Measurements from ENCODE around the gene GRIN3A. TPM values are rescaled to one million over a fixed set of nuclear protein-coding genes. Genes with fewer than 3 reads are reported as not detected.
A peak's percentile ranks its signal among the peaks of the same experiment; 100 is the strongest.

The GRIN3A gene
- total RNA-seq, 4 donors from 2014 or later, result under 0.01 to 0.69 (median 0.41) TPM

DNA sequence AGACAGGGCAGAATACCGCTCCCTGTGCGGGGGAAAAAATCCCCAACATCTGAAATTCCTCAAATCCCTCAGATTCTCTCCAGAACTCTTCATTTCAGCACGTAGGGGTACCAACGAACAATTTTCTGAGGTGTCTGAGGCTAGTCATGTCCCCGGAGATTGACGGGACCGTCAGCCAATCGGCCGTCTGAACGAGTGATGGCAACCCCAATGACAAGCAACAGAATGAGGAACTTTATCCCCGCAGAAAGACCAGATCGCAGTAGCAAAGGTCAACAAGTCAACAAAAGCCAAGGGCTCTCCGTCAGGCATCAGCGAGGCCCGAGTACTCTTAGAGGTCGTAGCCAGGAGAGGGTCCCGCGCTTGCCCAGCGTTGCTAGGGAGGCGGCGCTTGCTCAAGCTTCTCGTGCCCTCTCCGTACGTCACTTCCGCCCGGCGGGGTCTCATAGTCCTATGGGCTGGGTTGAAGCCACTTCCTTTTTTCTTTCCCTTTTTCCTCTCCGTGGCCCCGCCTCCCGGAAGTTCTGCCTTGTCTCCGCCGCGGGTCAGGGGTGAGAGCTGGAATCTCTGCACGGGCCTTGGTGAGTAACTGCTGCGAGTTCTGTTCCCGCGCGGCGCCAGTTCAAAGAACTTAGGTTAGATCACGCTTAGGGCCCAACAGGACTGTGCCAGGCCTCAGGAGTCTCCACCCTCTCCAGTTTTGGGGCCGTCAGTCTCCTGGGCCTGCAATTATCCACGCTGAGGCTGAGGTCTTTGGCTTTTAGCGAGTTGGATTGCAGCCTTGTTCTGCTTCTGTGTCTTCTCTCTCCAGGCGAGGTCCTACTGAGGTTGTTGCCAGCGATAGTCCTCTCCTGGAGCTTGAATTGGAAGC, 204.9 kb downstream of the GRIN3A start, which contains the start of gene RNF20:
TSS of gene RNF20 (plus strand) at position 520 of the 871 bp plus-strand sequence. CDS start 1,571 bp downstream, outside the sequence.
- TF ChIP-seq, protein P1, sequence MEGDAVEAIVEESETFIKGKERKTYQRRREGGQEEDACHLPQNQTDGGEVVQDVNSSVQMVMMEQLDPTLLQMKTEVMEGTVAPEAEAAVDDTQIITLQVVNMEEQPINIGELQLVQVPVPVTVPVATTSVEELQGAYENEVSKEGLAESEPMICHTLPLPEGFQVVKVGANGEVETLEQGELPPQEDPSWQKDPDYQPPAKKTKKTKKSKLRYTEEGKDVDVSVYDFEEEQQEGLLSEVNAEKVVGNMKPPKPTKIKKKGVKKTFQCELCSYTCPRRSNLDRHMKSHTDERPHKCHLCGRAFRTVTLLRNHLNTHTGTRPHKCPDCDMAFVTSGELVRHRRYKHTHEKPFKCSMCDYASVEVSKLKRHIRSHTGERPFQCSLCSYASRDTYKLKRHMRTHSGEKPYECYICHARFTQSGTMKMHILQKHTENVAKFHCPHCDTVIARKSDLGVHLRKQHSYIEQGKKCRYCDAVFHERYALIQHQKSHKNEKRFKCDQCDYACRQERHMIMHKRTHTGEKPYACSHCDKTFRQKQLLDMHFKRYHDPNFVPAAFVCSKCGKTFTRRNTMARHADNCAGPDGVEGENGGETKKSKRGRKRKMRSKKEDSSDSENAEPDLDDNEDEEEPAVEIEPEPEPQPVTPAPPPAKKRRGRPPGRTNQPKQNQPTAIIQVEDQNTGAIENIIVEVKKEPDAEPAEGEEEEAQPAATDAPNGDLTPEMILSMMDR (IDR thresholded peaks at IDR 0.05), result no peak
- TF ChIP-seq POLR2A (IDR thresholded peaks at IDR 0.05) (peak in 1 of 2 donors; percentile 29), EP300 (IDR thresholded peaks at IDR 0.05) (no peak), POLR2AphosphoS5 (IDR thresholded peaks at IDR 0.05) (peak; percentile 67)
- H3K4me3 ChIP-seq, result peak within 1 kb of the TSS; percentile 55 to 75
- H3K9me3 ChIP-seq, result no peaks in the 10 kb centered on the region
- no peaks in the 10 kb centered on the region for H3K27me3 ChIP-seq
- WGBS, 2 donors (ENCODE audit: low coverage in 1 of 2), result 0 to 1% methylated on average over 7 to 17 of the region's 45 CpGs
- H3K4me1 ChIP-seq, result peaks cover 2 to 48% (median 8%) of the 10 kb centered on the region in 3 donors
- H3K36me3 ChIP-seq, result peaks cover 0 to 33% of the 10 kb centered on the region in 2 donors
- peak; percentile 99 for ATAC-seq
- H3K27ac ChIP-seq, result peak within 1 kb of the TSS; percentile 88 to 95 (median 92)

DNA sequence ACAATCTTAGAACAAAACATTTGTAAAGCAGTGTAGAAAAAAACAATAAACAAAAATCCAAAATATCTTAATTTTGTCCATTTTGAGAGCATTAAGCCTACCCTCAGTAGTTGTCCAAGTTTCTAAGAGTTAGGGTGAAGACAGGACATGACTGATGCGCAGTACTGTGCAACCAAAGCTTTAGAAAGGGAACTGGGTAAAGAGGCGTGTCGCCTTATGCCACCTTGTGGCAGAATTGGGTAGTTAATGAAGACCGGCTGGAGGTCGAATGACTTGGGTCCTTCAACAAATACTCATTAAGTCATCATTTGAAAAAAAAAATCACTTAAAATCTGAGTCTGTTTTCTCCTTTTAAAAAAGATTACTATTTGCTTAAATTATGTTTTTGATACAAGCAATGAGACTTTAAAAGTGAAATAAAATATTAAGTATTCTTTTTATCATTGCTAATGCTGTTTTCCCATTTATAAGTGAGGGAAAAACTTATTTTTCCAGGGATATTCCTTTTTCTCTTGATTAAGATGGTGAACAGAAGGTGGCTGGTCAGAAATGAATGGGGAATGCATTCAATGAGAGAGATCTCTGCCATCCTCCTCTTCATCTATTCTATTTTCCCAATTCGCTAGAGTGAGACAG, 208.3 kb downstream of the GRIN3A start:
- peaks cover 0 to under 1% of the 10 kb centered on the region in 2 donors for H3K36me3 ChIP-seq
- H3K9me3 ChIP-seq, result no peaks in the 10 kb centered on the region
- ATAC-seq, result no peak
- TF ChIP-seq, protein P1 (IDR thresholded peaks at IDR 0.05), result peak; percentile 69 to 85 (median 74)
- no peak for TF ChIP-seq EP300 (IDR thresholded peaks at IDR 0.05)
- no peak overlapping the region for H3K27ac ChIP-seq
- H3K4me3 ChIP-seq, result no peak overlapping the region
- H3K27me3 ChIP-seq, result peaks cover 6% of the 10 kb centered on the region
- 17 to 21% methylated on average over 6 of the region's 6 CpGs for WGBS, 2 donors (ENCODE audit: low coverage in 1 of 2)
- H3K4me1 ChIP-seq, result peaks cover 0 to 18% (median 5%) of the 10 kb centered on the region in 3 donors

- H3K9me3 ChIP-seq, result no peaks in the 10 kb centered on the region
- ATAC-seq, result no peak
- H3K36me3 ChIP-seq, result no peaks in the 10 kb centered on the region
- H3K4me3 ChIP-seq, result no peak overlapping the region
- H3K4me1 ChIP-seq, result peaks cover 0 to 4% (median 0%) of the 10 kb centered on the region in 3 donors
- TF ChIP-seq EP300 (IDR thresholded peaks at IDR 0.05), result no peak
- TF ChIP-seq, protein P1 (IDR thresholded peaks at IDR 0.05), result no peak
- H3K27me3 ChIP-seq, result peaks cover 20% of the 10 kb centered on the region
- H3K27ac ChIP-seq, result no peak overlapping the region
These were observed 210.4 kb downstream of the GRIN3A start for GRCh38 chr9:101528015-101528414.

- H3K9me3 ChIP-seq, result no peaks in the 10 kb centered on the region
- no peak for TF ChIP-seq EP300 (IDR thresholded peaks at IDR 0.05)
- TF ChIP-seq, protein P1 (IDR thresholded peaks at IDR 0.05), result no peak
- no peak for TF ChIP-seq POLR2AphosphoS5 (IDR thresholded peaks at IDR 0.05)
- TF ChIP-seq POLR2A (IDR thresholded peaks at IDR 0.05), result no peak
- 60 to 75% methylated on average over 6 of the region's 6 CpGs for WGBS, 2 donors (ENCODE audit: low coverage in 1 of 2)
- no peaks in the 10 kb centered on the region for H3K4me1 ChIP-seq
- no peaks in the 10 kb centered on the region for H3K36me3 ChIP-seq
- H3K27ac ChIP-seq, result no peak overlapping the region
- H3K27me3 ChIP-seq, result peaks cover 20% of the 10 kb centered on the region
- ATAC-seq, result no peak
- no peak overlapping the region for H3K4me3 ChIP-seq
These were observed 211.4 kb downstream of the GRIN3A start for GRCh38 chr9:101527066-101527465.
